A549 (cell line): ENCODE results near the gene NDUFA8.
"Not testable (repeated sequence)": the region's sequence is repeated elsewhere in the genome, so short reads cannot be mapped to it uniquely, and the experiment has no call there.

Source experiments
- EP300 ChIP-seq, 2 experiments: fragments of >200 bp; sonication (Bioruptor Twin); formaldehyde crosslinking; IDR thresholded peaks; 2 replicates in 1 of 2; 3 replicates in 1 of 2; pipeline ENCODE4 v1.6.1; 2016 to 2017
- ESRRA ChIP-seq: fragments of 150-350 bp; IDR thresholded peaks from 2 replicates; pipeline ENCODE4 v1.6.1; 2014; ENCODE audit warnings: mild to moderate bottlenecking, low read length, borderline replicate concordance
- JUN ChIP-seq, 2 experiments: fragments of >200 bp; sonication (Bioruptor Twin); formaldehyde crosslinking; IDR thresholded peaks; 2 replicates in 1 of 2; 3 replicates in 1 of 2; pipeline ENCODE4 v1.6.1; 2016 to 2017
- MYC ChIP-seq: IDR thresholded peaks from 2 replicates; pipeline ENCODE4 v1.6.1; 2012; ENCODE audit warnings: mild to moderate bottlenecking, inconsistent platforms, low read length, improper control_type of control experiment, borderline replicate concordance
- POLR2A ChIP-seq: IDR thresholded peaks from 2 replicates; pipeline ENCODE4 v1.6.1; 2012; ENCODE audit warnings: mild to moderate bottlenecking, low read length
- TF ChIP-seq, protein P1 (sequence below): fragments of >200 bp; sonication (Bioruptor Twin); formaldehyde crosslinking; IDR thresholded peaks from 3 replicates; pipeline ENCODE4 v1.5.1; 2016

DNA sequence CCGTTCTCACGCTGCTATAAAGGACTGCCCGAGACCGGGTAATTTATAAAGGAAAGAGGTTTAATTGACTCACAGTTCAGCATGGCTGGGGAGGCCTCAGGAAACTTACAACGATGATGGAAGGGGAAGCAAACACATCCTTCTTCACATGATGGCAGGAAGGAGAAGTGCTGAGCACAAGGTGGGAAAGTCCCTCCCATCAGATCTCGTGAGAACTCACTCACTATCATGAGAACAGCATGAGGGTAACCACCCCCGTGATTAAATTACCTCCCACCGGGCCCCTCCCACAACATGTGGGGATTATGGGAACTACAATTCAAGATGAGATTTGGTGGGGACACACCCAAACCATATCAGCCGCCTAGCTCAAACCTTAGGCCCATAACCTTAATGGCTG, 42.3 kb downstream of the NDUFA8 start:
- TF ChIP-seq POLR2A; MYC; ESRRA; JUN (IDR thresholded peaks at IDR 0.05); EP300 (IDR thresholded peaks at IDR 0.05): not testable (repeated sequence)
- TF ChIP-seq, protein P1, sequence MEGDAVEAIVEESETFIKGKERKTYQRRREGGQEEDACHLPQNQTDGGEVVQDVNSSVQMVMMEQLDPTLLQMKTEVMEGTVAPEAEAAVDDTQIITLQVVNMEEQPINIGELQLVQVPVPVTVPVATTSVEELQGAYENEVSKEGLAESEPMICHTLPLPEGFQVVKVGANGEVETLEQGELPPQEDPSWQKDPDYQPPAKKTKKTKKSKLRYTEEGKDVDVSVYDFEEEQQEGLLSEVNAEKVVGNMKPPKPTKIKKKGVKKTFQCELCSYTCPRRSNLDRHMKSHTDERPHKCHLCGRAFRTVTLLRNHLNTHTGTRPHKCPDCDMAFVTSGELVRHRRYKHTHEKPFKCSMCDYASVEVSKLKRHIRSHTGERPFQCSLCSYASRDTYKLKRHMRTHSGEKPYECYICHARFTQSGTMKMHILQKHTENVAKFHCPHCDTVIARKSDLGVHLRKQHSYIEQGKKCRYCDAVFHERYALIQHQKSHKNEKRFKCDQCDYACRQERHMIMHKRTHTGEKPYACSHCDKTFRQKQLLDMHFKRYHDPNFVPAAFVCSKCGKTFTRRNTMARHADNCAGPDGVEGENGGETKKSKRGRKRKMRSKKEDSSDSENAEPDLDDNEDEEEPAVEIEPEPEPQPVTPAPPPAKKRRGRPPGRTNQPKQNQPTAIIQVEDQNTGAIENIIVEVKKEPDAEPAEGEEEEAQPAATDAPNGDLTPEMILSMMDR: not testable (repeated sequence)
